Neutrophil (primary cell): ENCODE data around the gene CCDC136.

Source experiments
- H3K27ac ChIP-seq: fragments of 200-600 bp; sonication (generic); 2 replicates; pipeline ENCODE4 v1.5.1; 2016; ENCODE audit warnings: mild to moderate bottlenecking, moderate library complexity
- H3K27me3 ChIP-seq: fragments of 200-600 bp; sonication (generic); 2 replicates; pipeline ENCODE4 v1.6.0; 2016; ENCODE audit warnings: mild to moderate bottlenecking
- H3K36me3 ChIP-seq: fragments of 200-600 bp; sonication (generic); 2 replicates; pipeline ENCODE4 v1.5.1; 2017
- H3K4me1 ChIP-seq, 2 experiments: fragments of 200-600 bp in 1 of 2; sonication (generic) in 1 of 2; 1 replicate in 1 of 2; 2 replicates in 1 of 2; pipeline versions ENCODE4 v1.5.1 to v1.6.1; 2013 to 2016; ENCODE audit warnings: low read depth in 1 of 2, low read length in 1 of 2, mild to moderate bottlenecking in 1 of 2, moderate library complexity in 1 of 2; ENCODE audit not compliant: control insufficient read depth in 1 of 2, insufficient read depth in 1 of 2
- H3K4me3 ChIP-seq, 2 experiments: fragments of 200-600 bp in 1 of 2; sonication (generic) in 1 of 2; 1 replicate in 1 of 2; 2 replicates in 1 of 2; pipeline ENCODE4 v1.5.1; 2013 to 2016; ENCODE audit warnings: low read depth in 1 of 2, low read length in 1 of 2, mild to moderate bottlenecking in 1 of 2, moderate library complexity in 1 of 2
- H3K9me3 ChIP-seq: fragments of 200-600 bp; sonication (generic); 2 replicates; pipeline ENCODE4 v1.5.1; 2016
- TF ChIP-seq, protein P1 (sequence below): fragments of 200-600 bp; sonication (generic); IDR thresholded peaks from 2 replicates; pipeline ENCODE4 v1.5.1; 2016; ENCODE audit warnings: antibody characterized with exemption

Gene CCDC136

DNA sequence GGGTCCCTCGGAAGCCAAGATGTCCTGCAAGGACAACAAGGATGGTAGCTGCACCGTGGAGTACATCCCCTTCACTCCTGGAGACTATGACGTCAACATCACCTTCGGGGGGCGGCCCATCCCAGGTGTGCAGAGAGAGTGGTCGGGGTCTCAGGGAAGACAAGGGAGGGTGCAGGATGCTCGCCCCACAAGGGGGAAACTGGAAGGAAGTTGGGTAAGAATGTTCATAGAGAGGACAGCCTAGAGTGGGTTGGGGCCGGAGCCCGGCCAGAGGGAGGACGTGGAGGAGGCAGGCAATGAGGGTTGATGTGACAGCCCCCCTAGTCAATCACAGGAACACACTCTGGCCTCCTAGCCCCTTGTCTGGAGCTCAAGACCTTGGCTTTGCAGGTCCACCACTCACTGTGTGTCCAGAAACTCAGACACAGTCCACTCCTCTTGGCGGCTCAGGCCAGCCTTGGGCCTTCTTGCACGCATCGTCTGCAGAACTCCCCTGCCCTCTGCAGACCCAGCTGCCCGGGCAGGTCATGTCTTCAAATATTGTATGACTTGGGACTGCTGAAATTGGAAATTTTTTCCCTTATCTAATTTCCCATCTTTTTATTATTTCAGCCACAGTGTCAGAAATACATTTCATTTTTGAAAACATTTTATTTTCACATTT is 55.1 kb downstream of the CCDC136 start:
- H3K4me3 ChIP-seq: no peak overlapping the region
- no peaks in the 10 kb centered on the region for H3K36me3 ChIP-seq

DNA sequence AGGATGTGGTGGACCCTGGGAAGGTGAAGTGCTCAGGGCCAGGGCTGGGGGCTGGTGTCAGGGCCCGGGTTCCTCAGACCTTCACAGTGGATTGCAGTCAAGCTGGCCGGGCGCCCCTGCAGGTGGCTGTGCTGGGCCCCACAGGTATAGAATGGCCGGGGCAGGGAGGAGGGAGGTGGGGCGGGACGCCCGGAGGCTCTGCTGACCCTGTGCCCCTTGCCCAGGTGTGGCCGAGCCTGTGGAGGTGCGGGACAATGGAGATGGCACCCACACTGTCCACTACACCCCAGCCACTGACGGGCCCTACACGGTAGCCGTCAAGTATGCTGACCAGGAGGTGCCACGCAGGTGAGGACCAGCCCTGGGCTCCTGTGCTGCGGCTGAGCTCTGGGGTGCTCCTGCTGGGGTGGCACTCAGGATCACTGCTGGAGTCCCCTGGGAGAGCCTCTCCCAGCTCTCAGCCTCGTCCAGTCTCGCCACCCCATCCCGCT is 56.0 kb downstream of the CCDC136 start:
- H3K36me3 ChIP-seq: no peaks in the 10 kb centered on the region
- H3K9me3 ChIP-seq: no peaks in the 10 kb centered on the region
- H3K27me3 ChIP-seq: no peaks in the 10 kb centered on the region
- TF ChIP-seq, protein P1, sequence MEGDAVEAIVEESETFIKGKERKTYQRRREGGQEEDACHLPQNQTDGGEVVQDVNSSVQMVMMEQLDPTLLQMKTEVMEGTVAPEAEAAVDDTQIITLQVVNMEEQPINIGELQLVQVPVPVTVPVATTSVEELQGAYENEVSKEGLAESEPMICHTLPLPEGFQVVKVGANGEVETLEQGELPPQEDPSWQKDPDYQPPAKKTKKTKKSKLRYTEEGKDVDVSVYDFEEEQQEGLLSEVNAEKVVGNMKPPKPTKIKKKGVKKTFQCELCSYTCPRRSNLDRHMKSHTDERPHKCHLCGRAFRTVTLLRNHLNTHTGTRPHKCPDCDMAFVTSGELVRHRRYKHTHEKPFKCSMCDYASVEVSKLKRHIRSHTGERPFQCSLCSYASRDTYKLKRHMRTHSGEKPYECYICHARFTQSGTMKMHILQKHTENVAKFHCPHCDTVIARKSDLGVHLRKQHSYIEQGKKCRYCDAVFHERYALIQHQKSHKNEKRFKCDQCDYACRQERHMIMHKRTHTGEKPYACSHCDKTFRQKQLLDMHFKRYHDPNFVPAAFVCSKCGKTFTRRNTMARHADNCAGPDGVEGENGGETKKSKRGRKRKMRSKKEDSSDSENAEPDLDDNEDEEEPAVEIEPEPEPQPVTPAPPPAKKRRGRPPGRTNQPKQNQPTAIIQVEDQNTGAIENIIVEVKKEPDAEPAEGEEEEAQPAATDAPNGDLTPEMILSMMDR: no peak
- no peaks in the 10 kb centered on the region for H3K4me1 ChIP-seq
- no peak overlapping the region for H3K4me3 ChIP-seq
- H3K27ac ChIP-seq: no peak overlapping the region

More for the DNA sequence above, 55.1 kb downstream of the CCDC136 start:
- H3K27ac ChIP-seq: no peak overlapping the region
- TF ChIP-seq, protein P1: no peak
- no peaks in the 10 kb centered on the region for H3K4me1 ChIP-seq
- no peaks in the 10 kb centered on the region for H3K27me3 ChIP-seq
- H3K9me3 ChIP-seq: no peaks in the 10 kb centered on the region

DNA sequence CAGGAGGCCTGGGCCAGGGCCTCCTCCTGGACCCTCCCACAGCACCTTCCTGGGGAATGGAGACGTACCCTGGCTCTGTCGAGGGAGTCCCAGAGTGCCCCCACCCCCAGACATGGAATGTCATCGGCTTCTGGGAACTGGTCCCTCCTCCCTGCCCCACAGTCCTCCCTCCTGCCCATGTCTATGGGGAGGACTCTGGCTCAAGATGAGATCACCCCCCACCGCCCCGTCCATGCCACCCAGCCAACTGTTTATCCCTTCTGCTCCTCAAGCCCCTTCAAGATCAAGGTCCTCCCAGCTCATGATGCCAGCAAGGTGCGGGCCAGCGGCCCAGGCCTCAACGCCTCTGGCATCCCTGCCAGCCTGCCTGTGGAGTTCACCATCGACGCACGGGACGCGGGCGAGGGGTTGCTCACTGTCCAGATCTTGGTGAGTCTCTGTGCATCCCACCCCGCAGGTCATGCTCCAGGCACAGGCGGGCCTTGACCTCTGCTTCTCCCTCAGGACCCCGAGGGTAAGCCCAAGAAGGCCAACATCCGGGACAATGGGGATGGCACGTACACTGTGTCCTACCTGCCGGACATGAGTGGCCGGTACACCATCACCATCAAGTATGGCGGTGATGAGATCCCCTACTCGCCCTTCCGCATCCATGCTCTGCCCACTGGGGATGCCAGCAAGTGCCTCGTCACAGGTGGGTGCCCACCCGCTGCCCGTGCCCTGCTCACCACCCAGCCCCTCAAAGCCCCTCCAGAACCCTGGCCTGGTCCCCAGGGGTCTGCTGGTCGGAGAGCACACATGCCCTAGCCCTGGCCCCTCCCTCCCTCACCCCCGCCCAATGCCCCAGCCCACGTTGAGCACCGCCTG is 56.8 kb downstream of the CCDC136 start:
- H3K27ac ChIP-seq: no peak overlapping the region
- no peaks in the 10 kb centered on the region for H3K4me1 ChIP-seq
- H3K36me3 ChIP-seq: no peaks in the 10 kb centered on the region
- H3K27me3 ChIP-seq: peaks cover under 1% of the 10 kb centered on the region
- no peak overlapping the region for H3K4me3 ChIP-seq
- H3K9me3 ChIP-seq: no peaks in the 10 kb centered on the region
- TF ChIP-seq, protein P1: no peak

DNA sequence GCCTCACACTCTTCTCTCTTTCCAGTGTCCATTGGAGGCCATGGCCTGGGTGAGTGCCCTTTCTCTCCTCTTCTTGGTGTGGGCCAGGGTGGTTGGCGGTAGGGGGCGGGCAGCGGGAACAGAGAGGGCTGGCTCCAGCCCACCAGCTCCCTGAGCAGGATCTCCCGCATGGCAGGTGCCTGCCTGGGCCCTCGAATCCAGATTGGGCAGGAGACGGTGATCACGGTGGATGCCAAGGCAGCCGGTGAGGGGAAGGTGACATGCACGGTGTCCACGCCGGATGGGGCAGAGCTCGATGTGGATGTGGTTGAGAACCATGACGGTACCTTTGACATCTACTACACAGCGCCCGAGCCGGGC is 57.4 kb downstream of the CCDC136 start:
- no peak overlapping the region for H3K27ac ChIP-seq
- no peaks in the 10 kb centered on the region for H3K36me3 ChIP-seq
- no peak overlapping the region for H3K4me3 ChIP-seq
- no peaks in the 10 kb centered on the region for H3K4me1 ChIP-seq
- TF ChIP-seq, protein P1: no peak
- H3K9me3 ChIP-seq: no peaks in the 10 kb centered on the region
- H3K27me3 ChIP-seq: peaks cover 7% of the 10 kb centered on the region

DNA sequence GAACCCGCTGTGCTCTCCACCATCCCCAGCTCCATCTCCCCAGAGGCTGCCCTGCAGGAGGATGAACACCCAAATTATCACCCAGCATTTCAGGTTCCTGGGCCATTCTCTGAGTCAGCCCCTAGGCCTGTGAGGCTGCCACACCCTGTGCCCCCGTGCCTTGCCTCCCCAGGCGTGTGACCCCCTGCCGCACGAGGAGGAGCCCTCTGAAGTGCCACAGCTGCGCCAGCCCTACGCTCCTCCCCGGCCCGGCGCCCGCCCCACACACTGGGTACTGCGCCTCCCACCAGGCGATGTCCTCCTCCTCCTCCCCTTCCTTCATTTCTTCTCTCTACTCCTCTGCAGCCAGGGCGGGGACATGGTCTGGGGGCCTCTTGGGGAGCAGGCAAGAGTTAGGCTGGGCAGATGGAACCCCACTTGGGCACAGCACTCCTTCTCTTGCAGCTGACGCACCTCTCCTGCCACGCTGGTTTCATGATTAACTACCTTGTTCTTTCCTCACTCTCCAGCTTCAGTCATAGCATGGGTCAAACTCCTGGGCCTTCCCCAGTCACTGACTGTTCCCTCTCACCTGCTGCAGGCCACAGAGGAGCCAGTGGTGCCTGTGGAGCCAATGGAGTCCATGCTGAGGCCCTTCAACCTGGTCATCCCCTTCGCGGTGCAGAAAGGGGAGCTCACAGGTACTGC is 58.2 kb downstream of the CCDC136 start:
- TF ChIP-seq, protein P1: no peak
- Histone ChIP-seq H3K36me3 (no peaks in the 10 kb centered on the region), H3K9me3 (no peaks in the 10 kb centered on the region), H3K4me1 (no peaks in the 10 kb centered on the region), H3K27ac (no peak overlapping the region), H3K4me3 (no peak overlapping the region), H3K27me3 (peaks cover 13% of the 10 kb centered on the region)
